SJCRH30 (cell line): ENCODE results near the gene GNB5. TPM values are rescaled to one million over a fixed set of nuclear protein-coding genes. Genes with fewer than 3 reads are reported as not detected.

Experiments used
- DNase-seq, 2 experiments: peaks; one replicate each; pipeline ENCODE4 v3.0.0-alpha.2; 2015 to 2020
- H3K27ac ChIP-seq: fragments of 250-450 bp; sonication (Bioruptor Pico); 2 replicates; pipeline ENCODE4 v1.5.1; 2020; ENCODE audit warnings: mild to moderate bottlenecking, moderate library complexity
- H3K27me3 ChIP-seq: fragments of 250-450 bp; sonication (Bioruptor Pico); 2 replicates; pipeline ENCODE4 v1.5.1; 2020; ENCODE audit warnings: mild to moderate bottlenecking, moderate library complexity
- H3K36me3 ChIP-seq: fragments of 250-450 bp; sonication (Bioruptor Pico); 2 replicates; pipeline ENCODE4 v1.5.1; 2020; ENCODE audit warnings: mild to moderate bottlenecking, moderate library complexity
- H3K4me1 ChIP-seq: fragments of 250-450 bp; sonication (Bioruptor Pico); 2 replicates; pipeline ENCODE4 v1.5.1; 2020; ENCODE audit warnings: mild to moderate bottlenecking, moderate library complexity
- H3K4me3 ChIP-seq: fragments of 250-450 bp; sonication (Bioruptor Pico); 2 replicates; pipeline ENCODE4 v1.5.1; 2020; ENCODE audit warnings: mild to moderate bottlenecking, moderate library complexity
- H3K9me3 ChIP-seq: fragments of 250-450 bp; sonication (Bioruptor Pico); replicated peaks from 2 replicates; pipeline ENCODE4 v1.5.1; 2020; ENCODE audit warnings: mild to moderate bottlenecking, moderate library complexity
- total RNA-seq: library from RNA; depleted of rRNA; stranded (reverse); fragments of >200 nt; shearing (Covaris generic); gene quantifications from 2 replicates; pipeline ENCODE4 v1.2.3, GENCODE V29; 2014; rRNA removed

GNB5 gene
- total RNA-seq, 1 experiment from 2014 or later = 38.9 TPM

DNA sequence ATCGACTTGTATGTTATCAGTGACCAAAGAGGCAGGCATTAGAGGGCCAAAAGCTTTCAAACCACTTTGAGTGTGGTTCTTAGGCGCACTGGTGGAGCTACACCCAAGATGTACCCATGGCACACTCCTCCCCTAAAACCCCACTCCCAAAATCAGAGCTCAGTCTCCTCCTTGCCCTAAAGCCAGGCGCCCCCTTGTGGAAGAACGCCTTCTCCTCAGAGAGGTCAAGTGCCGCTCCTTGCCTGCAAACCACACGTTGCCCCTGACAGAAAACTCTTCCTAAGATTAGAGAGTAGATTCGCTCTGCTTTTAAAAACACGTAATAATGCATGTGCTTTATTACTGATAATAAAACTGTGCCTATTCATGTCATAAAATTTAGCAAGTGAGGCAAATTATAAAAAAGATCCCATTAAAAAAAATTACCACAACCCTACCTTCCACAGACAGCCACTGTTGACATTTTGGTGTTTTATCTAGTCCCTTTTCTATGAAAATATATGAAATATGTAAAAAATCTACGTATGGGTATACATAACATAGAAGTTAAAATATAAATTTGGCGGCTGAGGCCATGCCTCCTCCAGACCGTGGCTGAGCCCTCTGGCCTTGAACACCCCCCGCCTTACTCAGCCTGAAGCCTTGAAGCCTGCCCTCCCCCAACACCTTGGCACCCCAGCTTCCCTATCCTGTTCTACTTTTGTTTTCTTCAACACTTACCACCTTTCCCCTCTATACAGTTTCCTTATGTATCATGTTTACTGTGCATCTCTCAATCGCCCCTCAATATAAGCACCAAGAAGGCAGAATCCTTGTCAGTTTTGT, 112.1 kb downstream of the GNB5 start:
- peaks cover 4% of the 10 kb centered on the region; the same call in 1 of the 2 replicates for H3K4me1 ChIP-seq
- H3K27ac ChIP-seq = no peak overlapping the region
- no peak overlapping the region for H3K4me3 ChIP-seq
- peak; percentile 78 to 82 for DNase-seq
- H3K27me3 ChIP-seq = no peaks in the 10 kb centered on the region
- H3K9me3 ChIP-seq = no peaks in the 10 kb centered on the region
- no peaks in the 10 kb centered on the region for H3K36me3 ChIP-seq

DNA sequence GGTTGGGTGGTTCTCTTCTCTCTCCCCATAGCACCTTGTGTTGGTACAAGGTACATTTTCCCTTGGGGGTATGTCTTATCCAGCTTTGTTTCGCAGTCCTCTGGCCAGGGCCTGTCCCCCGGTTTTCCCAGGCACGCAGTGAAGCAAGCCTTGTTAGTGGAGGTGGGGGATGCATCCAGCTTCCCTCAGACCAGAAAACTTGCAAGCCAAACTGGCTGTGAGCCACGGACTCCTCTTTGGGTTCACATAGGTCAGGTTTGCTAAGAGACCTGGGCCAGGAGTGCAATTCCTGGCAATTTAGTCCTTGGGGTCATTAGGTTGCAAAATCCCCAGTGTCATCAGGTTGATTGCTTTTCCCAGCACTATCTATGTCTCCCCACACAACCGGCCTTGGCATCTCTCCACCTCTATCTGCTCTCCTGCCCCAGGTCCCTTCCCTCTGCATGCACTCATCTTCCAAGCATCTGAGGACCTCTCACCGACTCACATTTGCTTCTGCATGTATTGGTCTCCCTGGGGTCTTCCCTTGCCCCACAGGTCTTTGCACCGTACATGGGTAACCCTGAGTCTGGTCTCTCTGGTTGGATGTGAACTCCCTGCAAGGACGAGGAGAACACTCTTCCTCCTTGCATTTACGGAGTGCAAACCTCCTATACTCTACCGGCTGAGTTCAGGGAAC, 112.9 kb downstream of the GNB5 start:
- H3K36me3 ChIP-seq = no peaks in the 10 kb centered on the region
- H3K9me3 ChIP-seq = no peaks in the 10 kb centered on the region
- no peak overlapping the region for H3K27ac ChIP-seq
- H3K27me3 ChIP-seq = no peaks in the 10 kb centered on the region
- no peak overlapping the region for H3K4me3 ChIP-seq
- no peak for DNase-seq
- H3K4me1 ChIP-seq = peaks cover 4% of the 10 kb centered on the region; the same call in 1 of the 2 replicates

DNA sequence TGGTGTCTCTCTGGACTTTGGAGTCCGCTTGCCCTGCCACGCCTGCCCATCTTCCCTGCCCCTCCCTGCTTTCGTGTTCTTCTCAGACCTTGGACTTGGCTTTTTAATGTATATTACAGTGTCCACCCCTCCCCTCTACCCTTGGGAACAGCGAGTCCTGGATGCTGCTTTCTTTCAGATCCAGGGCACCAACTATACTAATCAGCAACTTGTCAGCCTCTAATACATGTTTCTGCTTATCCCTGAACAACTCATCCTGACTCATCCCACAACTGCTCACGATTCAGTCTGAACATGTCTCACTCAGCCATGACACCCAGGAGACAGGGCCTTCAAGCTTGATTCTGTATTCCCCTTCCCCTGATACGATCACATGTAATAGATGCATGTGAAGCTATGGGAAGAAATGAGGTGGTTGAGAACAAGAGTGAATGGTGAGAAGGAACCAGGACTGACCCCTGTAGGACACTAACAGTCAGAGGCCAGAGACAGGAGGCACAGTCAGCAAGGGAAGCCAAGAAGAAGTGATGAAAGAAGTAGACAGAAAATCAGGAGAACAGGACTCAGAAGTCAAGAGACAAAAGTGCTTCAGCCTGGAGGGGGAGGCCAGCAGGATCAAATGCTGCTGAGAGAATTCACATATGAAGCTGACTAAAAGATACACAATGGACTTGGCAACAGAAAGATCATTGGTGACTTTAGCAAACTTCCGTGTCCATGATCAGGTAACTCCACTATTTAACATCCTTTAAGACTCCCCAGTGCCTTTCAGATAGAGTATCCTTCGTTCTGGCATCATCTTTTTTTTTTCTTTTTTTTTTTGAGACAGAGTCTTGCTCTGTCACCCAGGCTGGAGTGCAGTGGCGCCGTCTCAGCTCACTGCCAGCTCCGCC, 114.1 kb downstream of the GNB5 start:
- Histone ChIP-seq H3K4me1 (peaks cover 1% of the 10 kb centered on the region; the same call in 1 of the 2 replicates), H3K4me3 (no peak overlapping the region), H3K36me3 (no peaks in the 10 kb centered on the region), H3K9me3 (no peaks in the 10 kb centered on the region), H3K27ac (no peak overlapping the region), H3K27me3 (no peaks in the 10 kb centered on the region)
- no peak for DNase-seq

DNA sequence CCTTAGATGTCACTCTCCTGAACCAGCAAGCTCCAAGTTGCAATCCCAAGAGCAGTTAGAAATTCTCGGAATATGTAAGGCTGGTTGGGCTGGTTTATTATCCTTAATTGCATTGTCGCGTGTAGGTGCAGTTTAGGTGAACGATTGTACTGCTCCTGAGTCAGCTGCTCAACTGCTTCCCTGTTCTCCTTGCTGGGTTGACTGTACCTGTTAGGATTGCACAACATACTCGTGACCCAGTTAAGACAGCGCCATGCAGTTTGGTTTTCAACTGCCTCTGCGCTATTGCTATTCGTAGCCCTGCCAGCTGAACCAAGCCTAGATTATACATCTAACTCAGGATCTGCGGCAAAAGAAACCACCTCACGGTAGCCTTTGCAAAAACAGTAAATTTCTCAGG, 119.6 kb downstream of the GNB5 start:
- H3K27me3 ChIP-seq = no peaks in the 10 kb centered on the region
- no peaks in the 10 kb centered on the region for H3K9me3 ChIP-seq
- no peak overlapping the region for H3K4me3 ChIP-seq

DNA sequence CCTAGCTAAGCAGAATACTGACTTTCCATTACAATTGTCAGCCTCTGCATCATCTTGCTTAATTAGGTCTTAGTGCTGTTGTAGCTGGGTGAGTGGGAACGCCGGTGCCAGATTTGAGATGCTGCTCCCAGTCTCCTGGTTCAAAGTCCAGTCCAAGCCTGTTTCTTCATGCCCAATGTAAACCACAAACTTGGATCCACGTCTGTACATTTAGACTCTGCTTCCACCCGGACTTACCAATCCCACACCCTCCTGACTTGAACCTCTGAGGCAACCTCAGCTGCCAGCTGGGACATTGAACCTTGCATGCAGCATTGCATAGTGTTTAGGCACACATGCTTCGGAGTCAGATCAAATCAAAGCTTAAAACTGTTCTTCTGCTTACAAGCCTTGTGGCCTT, 121.6 kb downstream of the GNB5 start:
- no peak for DNase-seq
- Histone ChIP-seq H3K36me3 (peaks cover 22% of the 10 kb centered on the region), H3K27me3 (no peaks in the 10 kb centered on the region), H3K4me1 (no peaks in the 10 kb centered on the region), H3K4me3 (no peak overlapping the region), H3K27ac (no peak overlapping the region), H3K9me3 (no peaks in the 10 kb centered on the region)

More for the DNA sequence above, 119.6 kb downstream of the GNB5 start:
- H3K27ac ChIP-seq = no peak overlapping the region
- no peak for DNase-seq
- H3K4me1 ChIP-seq = no peaks in the 10 kb centered on the region; the same call in 1 of the 2 replicates
- peaks cover 5% of the 10 kb centered on the region; the same call in 1 of the 2 replicates for H3K36me3 ChIP-seq

DNA sequence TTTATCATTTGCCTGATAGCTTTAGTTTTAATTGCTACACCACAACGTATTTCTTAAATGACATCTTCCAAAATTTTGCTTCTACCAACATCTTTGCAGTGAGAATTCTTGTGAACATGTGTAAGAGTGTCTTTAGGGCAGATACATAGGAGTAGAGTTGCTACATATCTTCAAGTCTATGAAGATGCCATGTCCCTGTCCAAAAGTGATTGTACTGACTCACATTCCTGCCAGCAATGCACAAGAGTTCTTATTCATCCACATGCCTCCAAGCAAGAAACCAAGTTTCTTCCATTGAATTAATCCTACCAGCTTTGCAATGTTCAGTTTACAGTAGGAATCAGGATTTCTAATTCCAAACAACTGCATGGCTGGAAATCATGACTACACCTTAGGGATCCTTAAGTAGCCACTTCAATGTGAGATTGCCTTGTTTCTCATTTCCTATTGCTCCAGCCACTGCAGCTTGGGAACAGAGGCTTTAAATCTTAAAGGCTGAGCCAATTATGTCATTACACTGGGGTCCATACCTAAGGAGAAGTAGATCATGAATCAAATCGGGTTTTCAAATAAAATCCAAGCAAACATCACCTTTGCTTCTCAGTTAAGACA, 123.1 kb downstream of the GNB5 start:
- no peak for DNase-seq
- peaks cover 30% of the 10 kb centered on the region for H3K36me3 ChIP-seq
- no peaks in the 10 kb centered on the region for H3K9me3 ChIP-seq

DNA sequence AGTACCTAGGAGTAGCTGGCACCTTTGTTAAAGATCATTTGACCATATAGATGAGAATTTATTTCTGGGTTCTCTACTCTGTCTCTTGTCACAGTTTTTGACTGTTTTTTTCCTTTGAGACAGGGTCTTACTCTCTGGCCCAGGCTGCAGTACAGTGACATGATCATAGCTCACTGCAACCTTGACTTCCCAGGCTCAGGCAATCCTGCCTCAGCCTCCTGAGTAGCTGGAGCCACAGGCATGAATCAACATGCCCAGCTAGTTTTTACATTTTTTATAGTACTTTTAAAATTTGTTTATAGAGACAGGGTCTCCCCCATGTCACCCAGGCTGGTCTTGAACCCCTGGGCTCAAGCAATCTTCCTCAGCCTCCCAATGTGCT, 123.7 kb downstream of the GNB5 start:
- H3K27me3 ChIP-seq = no peaks in the 10 kb centered on the region
- no peak overlapping the region for H3K27ac ChIP-seq
- H3K36me3 ChIP-seq = peaks cover 36% of the 10 kb centered on the region
- H3K9me3 ChIP-seq = no peaks in the 10 kb centered on the region
- H3K4me3 ChIP-seq = no peak overlapping the region
- no peak for DNase-seq
- H3K4me1 ChIP-seq = no peaks in the 10 kb centered on the region

More for the DNA sequence above, 123.1 kb downstream of the GNB5 start:
- Histone ChIP-seq H3K4me1 (no peaks in the 10 kb centered on the region), H3K27me3 (no peaks in the 10 kb centered on the region), H3K27ac (no peak overlapping the region), H3K4me3 (no peak overlapping the region)

DNA sequence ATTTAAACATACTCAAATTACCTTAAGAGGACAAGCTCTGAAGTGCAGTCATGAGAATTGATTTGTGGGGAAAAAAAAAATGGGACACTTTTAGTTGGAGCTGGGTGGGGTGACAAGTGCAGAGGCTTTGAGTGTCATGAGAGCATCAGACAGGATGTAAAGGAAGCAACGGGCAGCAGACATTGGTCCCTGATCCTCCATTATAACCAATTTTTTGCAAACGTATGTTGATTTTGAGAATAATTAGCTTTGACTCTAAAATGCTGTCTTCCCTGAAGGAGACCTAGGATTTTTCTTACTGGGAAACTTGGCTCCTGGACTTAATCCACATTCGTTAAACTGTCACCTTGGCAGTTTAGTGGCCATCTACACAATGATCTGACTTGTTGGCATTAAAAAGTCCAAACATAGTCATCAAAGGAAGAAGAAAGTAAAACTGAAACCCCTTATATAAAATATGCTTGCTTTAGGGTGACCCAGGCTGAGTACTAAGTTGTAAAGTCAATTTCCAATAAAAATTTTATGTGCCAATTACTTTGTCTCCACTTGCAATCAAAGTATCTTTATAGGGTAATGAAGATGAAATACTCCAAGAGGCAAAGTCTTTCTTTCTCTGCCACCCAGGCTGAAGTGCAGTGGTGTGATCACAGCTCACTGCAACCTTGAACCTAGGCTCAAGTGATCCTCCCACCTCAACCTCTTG, 124.2 kb downstream of the GNB5 start:
- no peak overlapping the region for H3K27ac ChIP-seq
- H3K36me3 ChIP-seq = peaks cover 42% of the 10 kb centered on the region
- no peaks in the 10 kb centered on the region for H3K4me1 ChIP-seq
- no peaks in the 10 kb centered on the region for H3K9me3 ChIP-seq
- no peak overlapping the region for H3K4me3 ChIP-seq
- H3K27me3 ChIP-seq = no peaks in the 10 kb centered on the region
- no peak for DNase-seq

Other genes starting within 250 kb of the GNB5 start
- gene LEO1, start 219.6 kb downstream of the GNB5 start, total RNA-seq = 61.7 and 65.3 TPM in 2 replicates
- 71.2 and 84.2 TPM in 2 replicates for gene MAPK6, start 172.2 kb downstream of the GNB5 start, total RNA-seq
- 0.38 and 0.51 TPM in 2 replicates for gene BCL2L10, start 78.6 kb downstream of the GNB5 start, total RNA-seq
- 2.9 and 3.5 TPM in 2 replicates for gene MYO5C, start 104.4 kb upstream of the GNB5 start, total RNA-seq